Mesenchymal stem cell (in vitro differentiated cells and primary cell): ENCODE results near the gene BAIAP2.
"Not testable (repeated sequence)": the region's sequence is repeated elsewhere in the genome, so short reads cannot be mapped to it uniquely, and the experiment has no call there.

Experiments used
- DNase-seq: peaks from one replicate; pipeline ENCODE4 v3.0.0-alpha.2; 2013
- H2AFZ ChIP-seq: one replicate; pipeline ENCODE4 v1.6.1; 2013; ENCODE audit warnings: low read depth, mild to moderate bottlenecking, control low read depth, inconsistent platforms, low read length, moderate library complexity
- H2AK5ac ChIP-seq: 2 replicates; pipeline ENCODE4 v1.6.1; 2013; ENCODE audit warnings: low read length, moderate library complexity, mild to moderate bottlenecking, inconsistent platforms; ENCODE audit not compliant: severe bottlenecking
- H2BK120ac ChIP-seq: one replicate; pipeline ENCODE4 v1.6.1; 2013; ENCODE audit warnings: low read depth, mild to moderate bottlenecking, inconsistent platforms, low read length, moderate library complexity
- H2BK12ac ChIP-seq, 2 experiments: one replicate each; pipeline ENCODE4 v1.6.1; 2013; ENCODE audit warnings: inconsistent platforms in 2 of 2, low read length in 2 of 2, mild to moderate bottlenecking in 2 of 2, moderate library complexity in 2 of 2, control low read depth in 1 of 2
- H2BK15ac ChIP-seq: one replicate; pipeline ENCODE4 v1.6.1; 2013; ENCODE audit warnings: mild to moderate bottlenecking, low read depth, inconsistent platforms; ENCODE audit not compliant: poor library complexity, severe bottlenecking
- H2BK5ac ChIP-seq: 2 replicates; pipeline ENCODE4 v1.6.1; 2013; ENCODE audit warnings: low read depth, mild to moderate bottlenecking, low read length, control low read depth, inconsistent platforms; ENCODE audit not compliant: poor library complexity, severe bottlenecking
- H3K14ac ChIP-seq, 2 experiments: one replicate each; pipeline ENCODE4 v1.6.1; 2013; ENCODE audit warnings: inconsistent platforms in 2 of 2, low read length in 2 of 2, control low read depth in 1 of 2, mild to moderate bottlenecking in 1 of 2, moderate library complexity in 1 of 2
- H3K18ac ChIP-seq, 2 experiments: one replicate each; pipeline ENCODE4 v1.6.1; 2013; ENCODE audit warnings: inconsistent platforms in 2 of 2, low read length in 2 of 2, control low read depth in 1 of 2, low read depth in 1 of 2, mild to moderate bottlenecking in 1 of 2
- H3K23ac ChIP-seq, 2 experiments: one replicate each; pipeline ENCODE4 v1.6.1; 2013; ENCODE audit warnings: inconsistent platforms in 2 of 2, low read length in 2 of 2, mild to moderate bottlenecking in 2 of 2, moderate library complexity in 2 of 2, control low read depth in 1 of 2
- H3K27ac ChIP-seq: 2 replicates; pipeline ENCODE4 v1.5.1; 2013; ENCODE audit warnings: mild to moderate bottlenecking, moderate library complexity, low read length, control low read depth, inconsistent platforms; ENCODE audit not compliant: poor library complexity, severe bottlenecking
- H3K27me3 ChIP-seq, 2 experiments: 2 replicates each; pipeline versions ENCODE4 v1.6.1 to v1.7.0; 2013; ENCODE audit warnings: low read length in 2 of 2, mild to moderate bottlenecking in 2 of 2, moderate library complexity in 2 of 2, control low read depth in 1 of 2, inconsistent platforms in 1 of 2; ENCODE audit not compliant: control insufficient read depth in 1 of 2, insufficient read depth in 1 of 2
- H3K36me3 ChIP-seq, 2 experiments: 2 replicates each; pipeline versions ENCODE4 v1.6.1 to v1.7.0; 2013; ENCODE audit warnings: low read length in 2 of 2, control low read depth in 1 of 2, inconsistent platforms in 1 of 2, low read depth in 1 of 2, mild to moderate bottlenecking in 1 of 2; ENCODE audit not compliant: insufficient read depth in 2 of 2, control insufficient read depth in 1 of 2
- H3K4ac ChIP-seq, 2 experiments: one replicate each; pipeline ENCODE4 v1.6.1; 2013; ENCODE audit warnings: inconsistent platforms in 2 of 2, low read length in 2 of 2, mild to moderate bottlenecking in 2 of 2, moderate library complexity in 2 of 2, control low read depth in 1 of 2, low read depth in 1 of 2
- H3K4me1 ChIP-seq: 2 replicates; pipeline ENCODE4 v1.6.1; 2013; ENCODE audit warnings: low read depth, low read length, control low read depth; ENCODE audit not compliant: control insufficient read depth, insufficient read depth
- H3K4me2 ChIP-seq: 2 replicates; pipeline ENCODE4 v1.6.1; 2013; ENCODE audit warnings: low read length, mild to moderate bottlenecking, inconsistent platforms; ENCODE audit not compliant: poor library complexity, severe bottlenecking
- H3K4me3 ChIP-seq, 2 experiments: 2 replicates each; pipeline versions ENCODE4 v1.5.1 to v1.7.0; 2013; ENCODE audit warnings: low read length in 2 of 2, mild to moderate bottlenecking in 2 of 2, control low read depth in 1 of 2, low read depth in 1 of 2; ENCODE audit not compliant: insufficient read depth in 1 of 2
- H3K79me1 ChIP-seq: replicated peaks from 2 replicates; pipeline ENCODE4 v1.6.1; 2013; ENCODE audit warnings: mild to moderate bottlenecking, control low read depth, low read length, inconsistent platforms; ENCODE audit not compliant: poor library complexity, severe bottlenecking
- H3K9ac ChIP-seq: 2 replicates; pipeline ENCODE4 v1.7.0; 2013; ENCODE audit warnings: mild to moderate bottlenecking, low read length, moderate library complexity
- H3K9me3 ChIP-seq: 2 replicates; pipeline ENCODE4 v1.7.0; 2013; ENCODE audit warnings: mild to moderate bottlenecking, low read length; ENCODE audit not compliant: control insufficient read depth
- H4K8ac ChIP-seq: one replicate; pipeline ENCODE4 v1.6.1; 2013; ENCODE audit warnings: inconsistent platforms, mild to moderate bottlenecking, low read length, moderate library complexity
- H4K91ac ChIP-seq: one replicate; pipeline ENCODE4 v1.6.1; 2013; ENCODE audit warnings: mild to moderate bottlenecking, low read length, inconsistent platforms
- WGBS: methylation state at CpG from one replicate; pipeline ENCODE4 v1.1.7; 2013; ENCODE audit warnings: mixed read lengths; 5-methylcytosine and 5-hydroxymethylcytosine counted together

BAIAP2 gene

DNA sequence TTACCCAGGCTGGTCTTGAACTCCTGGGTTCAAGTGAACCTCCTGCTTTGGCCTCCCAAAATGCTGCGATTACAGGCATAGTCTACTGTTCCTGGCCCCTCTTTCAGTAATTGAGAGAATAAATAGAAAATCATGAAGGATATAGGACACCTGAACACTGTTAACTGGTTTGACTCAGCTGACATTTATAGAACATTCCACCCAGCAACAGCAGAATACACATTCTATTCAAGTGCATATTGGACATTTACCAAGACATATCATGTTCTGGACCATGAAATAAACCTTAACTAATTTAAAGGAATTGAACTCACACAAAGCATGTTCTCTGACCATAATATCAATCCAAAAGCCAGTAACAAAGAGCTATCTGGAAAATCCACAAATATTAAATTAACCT lies 19.8 kb upstream of the BAIAP2 start:
- no peak overlapping the region for H3K4ac ChIP-seq
- no peak overlapping the region for H3K4me2 ChIP-seq
- peaks cover 16% of the 10 kb centered on the region for H3K9me3 ChIP-seq
- WGBS = 100% methylated on average over 1 of the region's 1 CpG
- no peak overlapping the region for H3K14ac ChIP-seq
- no peak overlapping the region for H3K23ac ChIP-seq
- no peaks in the 10 kb centered on the region for H3K79me1 ChIP-seq
- no peak overlapping the region for H2BK15ac ChIP-seq
- no peak overlapping the region for H3K9ac ChIP-seq
- H4K91ac ChIP-seq = no peak overlapping the region
- H2AFZ ChIP-seq = no peak overlapping the region
- H3K36me3 ChIP-seq = no peaks in the 10 kb centered on the region
- H2BK5ac ChIP-seq = no peak overlapping the region
- H3K27me3 ChIP-seq = peaks cover 0 to 8% of the 10 kb centered on the region in 2 experiments
- no peak overlapping the region for H2AK5ac ChIP-seq
- H3K4me1 ChIP-seq = peaks cover 5% of the 10 kb centered on the region
- H3K18ac ChIP-seq = no peak overlapping the region
- no peak overlapping the region for H2BK120ac ChIP-seq
- H4K8ac ChIP-seq = no peak overlapping the region
- H3K27ac ChIP-seq = no peak overlapping the region
- no peak for DNase-seq
- no peak overlapping the region for H3K4me3 ChIP-seq
- no peak overlapping the region for H2BK12ac ChIP-seq

DNA sequence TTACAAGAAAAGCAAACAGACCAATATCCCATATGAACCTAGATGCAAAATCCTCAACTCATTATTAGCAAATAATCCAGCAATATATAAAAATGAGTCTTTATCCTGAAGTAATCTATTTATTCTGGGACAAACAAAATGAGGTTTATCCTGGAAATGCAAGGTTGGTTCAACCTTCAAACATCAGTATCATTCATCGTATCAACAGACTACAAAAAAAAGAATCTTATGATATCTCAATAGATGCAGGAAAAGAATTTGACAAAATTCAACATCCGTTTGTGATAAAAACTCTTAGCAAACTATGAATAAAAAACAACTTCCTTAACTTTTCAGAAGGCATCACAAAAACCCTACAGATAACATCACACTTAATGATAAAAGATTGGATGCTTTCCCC lies 18.4 kb upstream of the BAIAP2 start:
- Histone ChIP-seq H3K9ac (no peak overlapping the region), H3K27me3 (peaks cover 0 to 6% of the 10 kb centered on the region in 2 experiments), H3K27ac (no peak overlapping the region), H3K4me3 (no peak overlapping the region), H2BK15ac (no peak overlapping the region), H3K4me2 (no peak overlapping the region), H2BK12ac (no peak overlapping the region), H3K23ac (no peak overlapping the region), H3K79me1 (no peaks in the 10 kb centered on the region), H3K36me3 (no peaks in the 10 kb centered on the region), H2BK5ac (no peak overlapping the region), H3K9me3 (peaks cover 8% of the 10 kb centered on the region), H2BK120ac (no peak overlapping the region), H3K4me1 (peaks cover 5% of the 10 kb centered on the region), H4K8ac (no peak overlapping the region), H2AK5ac (no peak overlapping the region), H4K91ac (no peak overlapping the region), H3K4ac (no peak overlapping the region), H3K18ac (no peak overlapping the region), H3K14ac (no peak overlapping the region), H2AFZ (no peak overlapping the region)
- DNase-seq = no peak
- WGBS = 95% methylated on average over 2 of the region's 2 CpGs

- 93% methylated on average over 4 of the region's 4 CpGs for WGBS
- not testable (repeated sequence) for H2BK120ac ChIP-seq
Observed at GRCh38 chr17:81017330-81017729, 17.6 kb upstream of the BAIAP2 start.

DNA sequence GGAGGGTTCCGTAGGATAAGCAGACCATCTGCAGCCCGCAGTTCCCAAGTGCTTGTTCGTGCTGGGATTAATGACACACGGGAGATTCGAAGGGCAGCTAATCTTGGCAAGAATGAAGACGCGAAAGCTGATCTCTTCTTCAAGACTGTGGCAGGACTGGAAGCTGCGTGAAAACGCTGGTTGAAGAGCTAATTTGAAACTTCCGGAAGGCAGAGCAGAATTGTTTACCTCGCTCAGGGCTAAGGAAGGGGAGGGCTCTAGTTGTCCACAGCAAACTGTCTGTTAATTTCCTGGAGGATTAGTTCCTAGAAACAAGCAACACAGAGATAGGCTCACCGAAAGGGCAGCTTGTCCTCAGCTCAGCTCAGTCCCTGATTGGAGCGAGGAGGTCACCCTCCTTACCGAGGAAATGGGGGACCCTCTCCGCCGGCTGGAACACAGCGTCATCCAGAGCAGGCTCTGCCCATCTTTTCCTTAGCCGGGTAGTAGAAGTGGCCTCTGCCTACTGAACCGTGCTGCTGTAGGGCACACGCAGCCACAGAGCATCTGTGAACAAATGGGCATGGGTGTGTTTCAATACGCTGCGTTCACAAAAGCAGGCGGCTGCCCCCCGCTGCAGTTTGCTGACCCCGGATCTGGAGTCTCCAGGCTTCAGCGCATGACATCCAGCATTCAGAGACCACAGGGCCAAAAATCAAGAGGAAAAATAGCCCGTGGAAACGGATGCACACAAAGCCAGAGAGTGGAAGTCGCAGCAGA lies 16.7 kb upstream of the BAIAP2 start:
- Histone ChIP-seq H3K9ac (peak overlapping the region; percentile 65), H2AFZ (peak overlapping the region; percentile 75), H3K4me2 (peak overlapping the region; percentile 14), H3K36me3 (no peaks in the 10 kb centered on the region), H3K4me3 (peak overlapping the region in 1 of 2 experiments; percentile 49), H2BK120ac (peak overlapping the region; percentile 39), H3K23ac (peak overlapping the region in 1 of 2 experiments; percentile 85), H4K91ac (no peak overlapping the region), H3K79me1 (no peaks in the 10 kb centered on the region), H3K9me3 (peaks cover 8% of the 10 kb centered on the region), H3K4me1 (peaks cover 9% of the 10 kb centered on the region), H2BK5ac (no peak overlapping the region), H2BK12ac (peak overlapping the region in 1 of 2 experiments; percentile 89), H3K27me3 (peaks cover 0 to 8% of the 10 kb centered on the region in 2 experiments), H2AK5ac (no peak overlapping the region), H3K27ac (peak overlapping the region; percentile 3), H4K8ac (peak overlapping the region; percentile 94), H3K4ac (peak overlapping the region in 1 of 2 experiments; percentile 47), H3K14ac (peak overlapping the region in 1 of 2 experiments; percentile 7), H3K18ac (peak overlapping the region; percentile 72 to 86), H2BK15ac (no peak overlapping the region)
- WGBS = 67% methylated on average over 29 of the region's 29 CpGs
- DNase-seq = peak; percentile 52

More at GRCh38 chr17:81017330-81017729, 17.6 kb upstream of the BAIAP2 start:
- not testable (repeated sequence) for H2BK15ac ChIP-seq, H4K8ac ChIP-seq, H3K4ac ChIP-seq, H2AFZ ChIP-seq, H3K79me1 ChIP-seq, H3K23ac ChIP-seq, H3K4me2 ChIP-seq, H3K9ac ChIP-seq, H2AK5ac ChIP-seq, H4K91ac ChIP-seq, H3K36me3 ChIP-seq, H2BK5ac ChIP-seq, H3K4me1 ChIP-seq, H3K4me3 ChIP-seq, H3K27ac ChIP-seq, H3K18ac ChIP-seq, H2BK12ac ChIP-seq, DNase-seq, H3K14ac ChIP-seq, H3K27me3 ChIP-seq, H3K9me3 ChIP-seq
